WTC11 (cell line): Measurements from ENCODE around the gene EEF2. TPM values are rescaled to one million over a fixed set of nuclear protein-coding genes. Genes with fewer than 3 reads are reported as not detected.

Experiments
- ATAC-seq: fragments of 200-7000 bp; cut with Tn5 transposase; 2 replicates; pipeline ENCODE4 v1.10.0; 2021; ENCODE audit warnings: mild to moderate bottlenecking, moderate library complexity
- CTCF ChIA-PET: fragments of 300-600 bp; sonication (Branson Sonifier 250); formaldehyde crosslinking; loops from one replicate; lab custom pipeline; 2021; ENCODE audit warnings: antibody characterized with exemption; lab: Charles Lee
- POLR2A ChIA-PET: fragments of 350-600 bp; sonication (Branson Sonifier 250); formaldehyde crosslinking; loops from one replicate; lab custom pipeline; 2021; ENCODE audit warnings: antibody characterized with exemption; lab: Charles Lee
- DNase-seq: peaks from one replicate; pipeline ENCODE4 v3.0.0; 2021; ENCODE audit warnings: low spot score
- H3K27ac Mint-ChIP-seq: 2 replicates; pipeline ENCODE4 v1.8.0; 2021; ENCODE audit warnings: mixed read lengths
- H3K27me3 Mint-ChIP-seq: 2 replicates; pipeline ENCODE4 v1.8.0; 2021; ENCODE audit warnings: low read depth, mild to moderate bottlenecking, moderate library complexity, mixed read lengths
- H3K36me3 Mint-ChIP-seq: 2 replicates; pipeline ENCODE4 v1.8.0; 2021; ENCODE audit warnings: mixed read lengths
- H3K4me1 Mint-ChIP-seq: 2 replicates; pipeline ENCODE4 v1.8.0; 2022; ENCODE audit warnings: mixed read lengths
- H3K4me3 Mint-ChIP-seq: 2 replicates; pipeline ENCODE4 v1.8.0; 2021; ENCODE audit warnings: mild to moderate bottlenecking, moderate library complexity, mixed read lengths
- H3K9me3 Mint-ChIP-seq: 2 replicates; pipeline ENCODE4 v1.8.0; 2021; ENCODE audit warnings: mixed read lengths
- ATF2 ChIP-seq: sonication (generic); formaldehyde crosslinking; IDR thresholded peaks from 2 replicates; pipeline ENCODE4 v1.8.1; 2022; ENCODE audit warnings: low read depth, missing genetic modification reagents, borderline replicate concordance
- EMX1 ChIP-seq: fragments of 250-450 bp; sonication (Bioruptor Pico); IDR thresholded peaks from 2 replicates; pipeline ENCODE4 v1.8.0; 2021; ENCODE audit warnings: mild to moderate bottlenecking
- FOXJ3 ChIP-seq: sonication (generic); formaldehyde crosslinking; IDR thresholded peaks from 2 replicates; pipeline ENCODE4 v1.9.0; 2021; ENCODE audit warnings: missing genetic modification reagents, mild to moderate bottlenecking, borderline replicate concordance
- KAT7 ChIP-seq: sonication (generic); formaldehyde crosslinking; IDR thresholded peaks from 2 replicates; pipeline ENCODE4 v1.8.1; 2023; ENCODE audit warnings: missing genetic modification reagents, mild to moderate bottlenecking, borderline replicate concordance
- NFATC4 ChIP-seq: fragments of 250-450 bp; sonication (Bioruptor Pico); IDR thresholded peaks from 2 replicates; pipeline ENCODE4 v1.9.0; 2021; ENCODE audit warnings: mild to moderate bottlenecking
- NR1H2 ChIP-seq: sonication (generic); formaldehyde crosslinking; IDR thresholded peaks from 2 replicates; pipeline ENCODE4 v1.9.0; 2021; ENCODE audit warnings: mild to moderate bottlenecking, moderate library complexity, missing genetic modification reagents
- NR2C2 ChIP-seq: sonication (generic); formaldehyde crosslinking; IDR thresholded peaks from 2 replicates; pipeline ENCODE4 v1.8.0; 2022; ENCODE audit warnings: mild to moderate bottlenecking, missing genetic modification reagents
- OVOL2 ChIP-seq: fragments of 250-450 bp; sonication (Bioruptor Pico); IDR thresholded peaks from 2 replicates; pipeline ENCODE4 v1.9.0; 2021; ENCODE audit warnings: mild to moderate bottlenecking, borderline replicate concordance
- SMAD3 ChIP-seq: sonication (generic); formaldehyde crosslinking; IDR thresholded peaks from 2 replicates; pipeline ENCODE4 v1.8.0; 2022; ENCODE audit warnings: missing genetic modification reagents, mild to moderate bottlenecking, borderline replicate concordance
- TP53 ChIP-seq: sonication (generic); formaldehyde crosslinking; IDR thresholded peaks from 2 replicates; pipeline ENCODE4 v1.8.1; 2023; ENCODE audit warnings: mild to moderate bottlenecking, missing genetic modification reagents
- ZNF263 ChIP-seq: sonication (generic); formaldehyde crosslinking; IDR thresholded peaks from 2 replicates; pipeline ENCODE4 v1.8.1; 2022; ENCODE audit warnings: low read depth, mild to moderate bottlenecking, moderate library complexity, missing genetic modification reagents
- ZNF423 ChIP-seq: fragments of 250-450 bp; sonication (Bioruptor Pico); IDR thresholded peaks from 2 replicates; pipeline ENCODE4 v2.1.2; 2022; ENCODE audit warnings: mild to moderate bottlenecking, moderate library complexity
- total RNA-seq: library from RNA; stranded (reverse); gene quantifications from 3 replicates; pipeline ENCODE4 v1.2.3, GENCODE V29; 2021
- TF ChIP-seq, protein P1 (sequence below): sonication (generic); formaldehyde crosslinking; IDR thresholded peaks from 2 replicates; pipeline ENCODE4 v1.8.0; 2022; ENCODE audit warnings: missing genetic modification reagents
- TF ChIP-seq, protein P2 (sequence below): sonication (generic); formaldehyde crosslinking; IDR thresholded peaks from 2 replicates; pipeline ENCODE4 v1.8.1; 2023; ENCODE audit warnings: mild to moderate bottlenecking, missing genetic modification reagents, moderate library complexity
- TF ChIP-seq, protein P3 (sequence below): sonication (generic); formaldehyde crosslinking; IDR thresholded peaks from 2 replicates; pipeline ENCODE4 v1.8.0; 2023; ENCODE audit warnings: mild to moderate bottlenecking, missing genetic modification reagents
- TF ChIP-seq, protein P4 (sequence below): fragments of 250-450 bp; sonication (Bioruptor Pico); conservative IDR thresholded peaks from 2 replicates; pipeline ENCODE4 v1.9.0; 2021; ENCODE audit warnings: mild to moderate bottlenecking
- TF ChIP-seq, protein P5 (sequence below): sonication (generic); formaldehyde crosslinking; IDR thresholded peaks from 2 replicates; pipeline ENCODE4 v1.8.1; 2023; ENCODE audit warnings: mild to moderate bottlenecking, missing genetic modification reagents, moderate library complexity
- TF ChIP-seq, protein P6 (sequence below): sonication (generic); formaldehyde crosslinking; IDR thresholded peaks from 2 replicates; pipeline ENCODE4 v1.8.1; 2023; ENCODE audit warnings: mild to moderate bottlenecking, missing genetic modification reagents, borderline replicate concordance

Gene EEF2
- total RNA-seq, 1 experiment from 2014 or later: 3,572 TPM

- Mint-ChIP-seq H3K4me1 (peaks cover 22% of the 10 kb centered on the region), H3K4me3 (no peak overlapping the region), H3K9me3 (no peaks in the 10 kb centered on the region), H3K27me3 (no peaks in the 10 kb centered on the region), H3K36me3 (peaks cover 86% of the 10 kb centered on the region), H3K27ac (peak overlapping the region; percentile 27)
- CTCF ChIA-PET: interaction anchor here (2.2 kb wide), 1 partner anchor 8 kb away, joined by 18 read pairs; no protein-coding TSS in a partner anchor
- no peak for ATAC-seq
- TF ChIP-seq, protein P1, sequence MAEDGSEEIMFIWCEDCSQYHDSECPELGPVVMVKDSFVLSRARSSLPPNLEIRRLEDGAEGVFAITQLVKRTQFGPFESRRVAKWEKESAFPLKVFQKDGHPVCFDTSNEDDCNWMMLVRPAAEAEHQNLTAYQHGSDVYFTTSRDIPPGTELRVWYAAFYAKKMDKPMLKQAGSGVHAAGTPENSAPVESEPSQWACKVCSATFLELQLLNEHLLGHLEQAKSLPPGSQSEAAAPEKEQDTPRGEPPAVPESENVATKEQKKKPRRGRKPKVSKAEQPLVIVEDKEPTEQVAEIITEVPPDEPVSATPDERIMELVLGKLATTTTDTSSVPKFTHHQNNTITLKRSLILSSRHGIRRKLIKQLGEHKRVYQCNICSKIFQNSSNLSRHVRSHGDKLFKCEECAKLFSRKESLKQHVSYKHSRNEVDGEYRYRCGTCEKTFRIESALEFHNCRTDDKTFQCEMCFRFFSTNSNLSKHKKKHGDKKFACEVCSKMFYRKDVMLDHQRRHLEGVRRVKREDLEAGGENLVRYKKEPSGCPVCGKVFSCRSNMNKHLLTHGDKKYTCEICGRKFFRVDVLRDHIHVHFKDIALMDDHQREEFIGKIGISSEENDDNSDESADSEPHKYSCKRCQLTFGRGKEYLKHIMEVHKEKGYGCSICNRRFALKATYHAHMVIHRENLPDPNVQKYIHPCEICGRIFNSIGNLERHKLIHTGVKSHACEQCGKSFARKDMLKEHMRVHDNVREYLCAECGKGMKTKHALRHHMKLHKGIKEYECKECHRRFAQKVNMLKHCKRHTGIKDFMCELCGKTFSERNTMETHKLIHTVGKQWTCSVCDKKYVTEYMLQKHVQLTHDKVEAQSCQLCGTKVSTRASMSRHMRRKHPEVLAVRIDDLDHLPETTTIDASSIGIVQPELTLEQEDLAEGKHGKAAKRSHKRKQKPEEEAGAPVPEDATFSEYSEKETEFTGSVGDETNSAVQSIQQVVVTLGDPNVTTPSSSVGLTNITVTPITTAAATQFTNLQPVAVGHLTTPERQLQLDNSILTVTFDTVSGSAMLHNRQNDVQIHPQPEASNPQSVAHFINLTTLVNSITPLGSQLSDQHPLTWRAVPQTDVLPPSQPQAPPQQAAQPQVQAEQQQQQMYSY (CRISPR knock-in tag): no peak
- TF ChIP-seq TP53 (CRISPR knock-in tag): no peak
- TF ChIP-seq, protein P2, sequence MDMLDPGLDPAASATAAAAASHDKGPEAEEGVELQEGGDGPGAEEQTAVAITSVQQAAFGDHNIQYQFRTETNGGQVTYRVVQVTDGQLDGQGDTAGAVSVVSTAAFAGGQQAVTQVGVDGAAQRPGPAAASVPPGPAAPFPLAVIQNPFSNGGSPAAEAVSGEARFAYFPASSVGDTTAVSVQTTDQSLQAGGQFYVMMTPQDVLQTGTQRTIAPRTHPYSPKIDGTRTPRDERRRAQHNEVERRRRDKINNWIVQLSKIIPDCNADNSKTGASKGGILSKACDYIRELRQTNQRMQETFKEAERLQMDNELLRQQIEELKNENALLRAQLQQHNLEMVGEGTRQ (CRISPR knock-in tag): no peak
- no peak for TF ChIP-seq FOXJ3
- no peak for TF ChIP-seq NFATC4
- TF ChIP-seq, all 79 proteins: peak for 0
- POLR2A ChIA-PET: interaction anchor here (8.7 kb wide), 1 partner anchor 9 kb away, joined by 142 read pairs; the partner anchor contains the start of gene DAPK3
- no peak for DNase-seq
Measured at GRCh38 chr19:3979289-3979673, 6.0 kb downstream of the EEF2 start.

DNA sequence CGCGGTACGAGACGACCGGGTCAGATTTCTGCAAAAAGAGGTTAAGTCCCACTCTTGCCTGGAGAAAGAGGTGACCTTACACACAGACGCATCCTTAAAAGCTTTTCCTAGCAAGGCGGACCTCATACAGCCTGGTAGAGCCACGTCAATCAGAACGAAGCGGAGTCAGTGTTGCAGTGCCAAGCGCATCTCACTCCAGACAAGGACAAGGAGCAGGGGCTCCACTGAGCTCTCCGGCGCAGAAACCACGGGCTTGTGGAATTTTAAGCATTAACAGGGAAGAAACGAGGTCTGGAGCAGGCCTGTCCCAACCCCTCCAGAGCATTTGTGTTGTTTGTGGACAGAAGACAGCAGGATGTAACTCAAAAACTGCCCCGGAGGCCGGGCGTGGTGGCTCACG, 7.1 kb downstream of the EEF2 start:
- no peak for ATAC-seq
- POLR2A ChIA-PET: interaction anchor here (8.7 kb wide), 1 partner anchor 8 kb away, joined by 142 read pairs; the partner anchor contains the start of gene DAPK3
- Mint-ChIP-seq H3K4me3 (no peak overlapping the region), H3K4me1 (peaks cover 11% of the 10 kb centered on the region), H3K9me3 (no peaks in the 10 kb centered on the region), H3K27ac (peak overlapping the region; percentile 85), H3K36me3 (peaks cover 75% of the 10 kb centered on the region), H3K27me3 (no peaks in the 10 kb centered on the region)
- DNase-seq: no peak
- CTCF ChIA-PET: interaction anchor here (0.8 to 2.2 kb wide), 2 partner anchors 9 to 10 kb away, joined by 3 to 18 read pairs; no protein-coding TSS in a partner anchor
- no peak for TF ChIP-seq KAT7
- TF ChIP-seq SMAD3: no peak
- TF ChIP-seq, protein P3, sequence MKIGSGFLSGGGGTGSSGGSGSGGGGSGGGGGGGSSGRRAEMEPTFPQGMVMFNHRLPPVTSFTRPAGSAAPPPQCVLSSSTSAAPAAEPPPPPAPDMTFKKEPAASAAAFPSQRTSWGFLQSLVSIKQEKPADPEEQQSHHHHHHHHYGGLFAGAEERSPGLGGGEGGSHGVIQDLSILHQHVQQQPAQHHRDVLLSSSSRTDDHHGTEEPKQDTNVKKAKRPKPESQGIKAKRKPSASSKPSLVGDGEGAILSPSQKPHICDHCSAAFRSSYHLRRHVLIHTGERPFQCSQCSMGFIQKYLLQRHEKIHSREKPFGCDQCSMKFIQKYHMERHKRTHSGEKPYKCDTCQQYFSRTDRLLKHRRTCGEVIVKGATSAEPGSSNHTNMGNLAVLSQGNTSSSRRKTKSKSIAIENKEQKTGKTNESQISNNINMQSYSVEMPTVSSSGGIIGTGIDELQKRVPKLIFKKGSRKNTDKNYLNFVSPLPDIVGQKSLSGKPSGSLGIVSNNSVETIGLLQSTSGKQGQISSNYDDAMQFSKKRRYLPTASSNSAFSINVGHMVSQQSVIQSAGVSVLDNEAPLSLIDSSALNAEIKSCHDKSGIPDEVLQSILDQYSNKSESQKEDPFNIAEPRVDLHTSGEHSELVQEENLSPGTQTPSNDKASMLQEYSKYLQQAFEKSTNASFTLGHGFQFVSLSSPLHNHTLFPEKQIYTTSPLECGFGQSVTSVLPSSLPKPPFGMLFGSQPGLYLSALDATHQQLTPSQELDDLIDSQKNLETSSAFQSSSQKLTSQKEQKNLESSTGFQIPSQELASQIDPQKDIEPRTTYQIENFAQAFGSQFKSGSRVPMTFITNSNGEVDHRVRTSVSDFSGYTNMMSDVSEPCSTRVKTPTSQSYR (CRISPR knock-in tag): no peak
- no peak for TF ChIP-seq EMX1
- TF ChIP-seq, protein P4, sequence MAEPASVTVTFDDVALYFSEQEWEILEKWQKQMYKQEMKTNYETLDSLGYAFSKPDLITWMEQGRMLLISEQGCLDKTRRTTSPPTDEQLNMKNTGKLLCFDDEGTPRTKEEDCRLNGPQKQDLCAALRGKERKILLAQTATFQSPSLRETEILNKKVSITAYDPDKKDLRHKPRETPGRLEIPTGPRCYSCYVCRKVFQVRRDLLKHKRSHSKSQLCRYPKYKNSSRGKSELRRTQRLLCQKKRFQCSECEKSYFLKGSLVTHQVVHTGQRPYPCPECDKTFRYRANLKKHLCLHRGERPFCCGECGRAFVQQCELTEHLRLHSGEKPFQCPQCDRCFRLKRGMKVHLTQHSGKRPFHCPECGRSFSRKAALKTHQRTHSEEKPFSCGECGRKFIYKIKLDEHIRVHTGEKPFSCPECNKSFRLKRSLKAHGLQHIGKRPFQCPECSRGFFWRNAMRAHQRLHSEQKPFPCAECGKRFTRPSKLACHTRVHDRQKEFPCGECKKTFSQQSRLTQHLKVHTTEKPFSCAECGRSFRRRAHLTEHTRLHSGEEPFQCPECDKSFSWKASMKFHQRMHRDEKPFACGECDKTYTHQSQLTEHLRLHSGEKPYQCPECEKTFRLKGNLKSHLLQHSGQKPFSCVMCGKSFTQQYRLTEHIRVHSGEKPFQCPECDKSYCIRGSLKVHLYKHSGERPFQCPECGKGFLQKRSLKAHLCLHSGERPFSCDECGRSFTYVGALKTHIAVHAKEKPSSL: no peak
- TF ChIP-seq NR1H2 (CRISPR knock-in tag): no peak
- TF ChIP-seq TP53 (CRISPR knock-in tag): no peak
- TF ChIP-seq NR2C2 (CRISPR knock-in tag): no peak
- TF ChIP-seq ATF2 (CRISPR knock-in tag): no peak
- TF ChIP-seq ZNF423 (CRISPR knock-in tag): no peak
- TF ChIP-seq, protein P5, sequence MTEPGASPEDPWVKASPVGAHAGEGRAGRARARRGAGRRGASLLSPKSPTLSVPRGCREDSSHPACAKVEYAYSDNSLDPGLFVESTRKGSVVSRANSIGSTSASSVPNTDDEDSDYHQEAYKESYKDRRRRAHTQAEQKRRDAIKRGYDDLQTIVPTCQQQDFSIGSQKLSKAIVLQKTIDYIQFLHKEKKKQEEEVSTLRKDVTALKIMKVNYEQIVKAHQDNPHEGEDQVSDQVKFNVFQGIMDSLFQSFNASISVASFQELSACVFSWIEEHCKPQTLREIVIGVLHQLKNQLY (CRISPR knock-in tag): no peak
- no peak for TF ChIP-seq ZNF263 (CRISPR knock-in tag)
- no peak for TF ChIP-seq OVOL2
- TF ChIP-seq, protein P6, sequence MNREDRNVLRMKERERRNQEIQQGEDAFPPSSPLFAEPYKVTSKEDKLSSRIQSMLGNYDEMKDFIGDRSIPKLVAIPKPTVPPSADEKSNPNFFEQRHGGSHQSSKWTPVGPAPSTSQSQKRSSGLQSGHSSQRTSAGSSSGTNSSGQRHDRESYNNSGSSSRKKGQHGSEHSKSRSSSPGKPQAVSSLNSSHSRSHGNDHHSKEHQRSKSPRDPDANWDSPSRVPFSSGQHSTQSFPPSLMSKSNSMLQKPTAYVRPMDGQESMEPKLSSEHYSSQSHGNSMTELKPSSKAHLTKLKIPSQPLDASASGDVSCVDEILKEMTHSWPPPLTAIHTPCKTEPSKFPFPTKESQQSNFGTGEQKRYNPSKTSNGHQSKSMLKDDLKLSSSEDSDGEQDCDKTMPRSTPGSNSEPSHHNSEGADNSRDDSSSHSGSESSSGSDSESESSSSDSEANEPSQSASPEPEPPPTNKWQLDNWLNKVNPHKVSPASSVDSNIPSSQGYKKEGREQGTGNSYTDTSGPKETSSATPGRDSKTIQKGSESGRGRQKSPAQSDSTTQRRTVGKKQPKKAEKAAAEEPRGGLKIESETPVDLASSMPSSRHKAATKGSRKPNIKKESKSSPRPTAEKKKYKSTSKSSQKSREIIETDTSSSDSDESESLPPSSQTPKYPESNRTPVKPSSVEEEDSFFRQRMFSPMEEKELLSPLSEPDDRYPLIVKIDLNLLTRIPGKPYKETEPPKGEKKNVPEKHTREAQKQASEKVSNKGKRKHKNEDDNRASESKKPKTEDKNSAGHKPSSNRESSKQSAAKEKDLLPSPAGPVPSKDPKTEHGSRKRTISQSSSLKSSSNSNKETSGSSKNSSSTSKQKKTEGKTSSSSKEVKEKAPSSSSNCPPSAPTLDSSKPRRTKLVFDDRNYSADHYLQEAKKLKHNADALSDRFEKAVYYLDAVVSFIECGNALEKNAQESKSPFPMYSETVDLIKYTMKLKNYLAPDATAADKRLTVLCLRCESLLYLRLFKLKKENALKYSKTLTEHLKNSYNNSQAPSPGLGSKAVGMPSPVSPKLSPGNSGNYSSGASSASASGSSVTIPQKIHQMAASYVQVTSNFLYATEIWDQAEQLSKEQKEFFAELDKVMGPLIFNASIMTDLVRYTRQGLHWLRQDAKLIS (CRISPR knock-in tag): no peak
